ENCODE data around the gene TMEM165. TPM values are rescaled to one million over a fixed set of nuclear protein-coding genes. Genes with fewer than 3 reads are reported as not detected.

Gene TMEM165
- polyA plus RNA-seq, 1 donor (not counting 4 experiments of a cell fraction or from before 2014, with no cell fraction given) = 132 TPM

DNA sequence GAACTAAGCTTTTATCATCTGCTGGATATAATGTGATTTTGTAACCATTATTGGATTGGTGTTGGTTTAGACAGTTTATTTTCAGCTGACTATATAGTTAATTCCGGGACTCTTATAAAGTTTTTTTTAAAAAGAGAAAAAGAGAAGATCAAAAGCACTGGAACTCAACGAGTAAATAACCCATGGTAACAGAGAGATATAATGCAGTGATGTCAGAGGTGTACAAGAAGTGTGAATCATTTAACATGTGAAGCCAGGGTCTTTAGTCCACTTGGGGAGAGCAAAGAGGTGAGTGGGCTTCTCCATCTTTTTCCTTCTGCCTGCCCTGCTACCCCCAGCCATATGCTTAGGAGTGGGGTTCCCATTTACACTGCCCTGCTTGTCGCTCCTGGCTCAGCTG is 3.2 kb downstream of the TMEM165 start:
- DNase-seq (ENCODE audit: low read depth, low spot score) = no peak
- Histone ChIP-seq H3K9me1 (ENCODE audit: control insufficient read depth, extremely low read depth, insufficient read depth, low read length) (no peaks in the 10 kb centered on the region), H3K9me3 (ENCODE audit: control insufficient read depth, low read depth, low read length) (no peaks in the 10 kb centered on the region), H3K27me3 (ENCODE audit: control insufficient read depth, extremely low read depth, insufficient read depth, low read length) (no peaks in the 10 kb centered on the region), H4K20me1 (ENCODE audit: control insufficient read depth, extremely low read depth, insufficient read depth, low read length) (peaks cover 28% of the 10 kb centered on the region), H3K4me2 (ENCODE audit: control insufficient read depth, extremely low read depth, insufficient read depth, low read depth, low read length) (peak overlapping the region; percentile 99), H3K36me3 (ENCODE audit: control insufficient read depth in 2 of 2, extremely low read depth in 1 of 2, insufficient read depth in 2 of 2, low read length in 2 of 2) (peaks cover 10 to 20% of the 10 kb centered on the region in 2 experiments), H3K4me3 (ENCODE audit: control insufficient read depth in 2 of 3, extremely low read depth in 1 of 3, insufficient read depth in 2 of 3, low read depth in 1 of 3, low read length in 3 of 3) (peak overlapping the region; percentile 83 to 97 (median 88)), H3K9ac (ENCODE audit: control insufficient read depth, extremely low read depth, insufficient read depth, low read length) (peak overlapping the region; percentile 88), H3K27ac (ENCODE audit: control insufficient read depth, insufficient read depth, low read length) (peak overlapping the region; percentile 90), H3K4me1 (ENCODE audit: control insufficient read depth, extremely low read depth, insufficient read depth, low read length) (peaks cover 21% of the 10 kb centered on the region), H2AFZ (ENCODE audit: control insufficient read depth, low read length) (no peak overlapping the region), H3K79me2 (ENCODE audit: control insufficient read depth, insufficient read depth, low read length) (peaks cover 70% of the 10 kb centered on the region)
- dilution Hi-C loops (cut with MboI; ENCODE audit: extremely low pct_ligation_motif_present, low sequenced_read_pairs) = no loop called here
- no peak for FAIRE-seq
- TF ChIP-seq EZH2 (IDR thresholded peaks at IDR 0.05; ENCODE audit: low read length) = no peak
- TF ChIP-seq, protein P1, sequence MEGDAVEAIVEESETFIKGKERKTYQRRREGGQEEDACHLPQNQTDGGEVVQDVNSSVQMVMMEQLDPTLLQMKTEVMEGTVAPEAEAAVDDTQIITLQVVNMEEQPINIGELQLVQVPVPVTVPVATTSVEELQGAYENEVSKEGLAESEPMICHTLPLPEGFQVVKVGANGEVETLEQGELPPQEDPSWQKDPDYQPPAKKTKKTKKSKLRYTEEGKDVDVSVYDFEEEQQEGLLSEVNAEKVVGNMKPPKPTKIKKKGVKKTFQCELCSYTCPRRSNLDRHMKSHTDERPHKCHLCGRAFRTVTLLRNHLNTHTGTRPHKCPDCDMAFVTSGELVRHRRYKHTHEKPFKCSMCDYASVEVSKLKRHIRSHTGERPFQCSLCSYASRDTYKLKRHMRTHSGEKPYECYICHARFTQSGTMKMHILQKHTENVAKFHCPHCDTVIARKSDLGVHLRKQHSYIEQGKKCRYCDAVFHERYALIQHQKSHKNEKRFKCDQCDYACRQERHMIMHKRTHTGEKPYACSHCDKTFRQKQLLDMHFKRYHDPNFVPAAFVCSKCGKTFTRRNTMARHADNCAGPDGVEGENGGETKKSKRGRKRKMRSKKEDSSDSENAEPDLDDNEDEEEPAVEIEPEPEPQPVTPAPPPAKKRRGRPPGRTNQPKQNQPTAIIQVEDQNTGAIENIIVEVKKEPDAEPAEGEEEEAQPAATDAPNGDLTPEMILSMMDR (optimal IDR thresholded peaks at IDR 0.05 in 1 of 3, IDR thresholded peaks at IDR 0.05 in 1 of 3, conservative IDR thresholded peaks at IDR 0.05 in 1 of 3; ENCODE audit: extremely low read depth in 1 of 3, insufficient read depth in 2 of 3, low read length in 3 of 3) = no peak

DNA sequence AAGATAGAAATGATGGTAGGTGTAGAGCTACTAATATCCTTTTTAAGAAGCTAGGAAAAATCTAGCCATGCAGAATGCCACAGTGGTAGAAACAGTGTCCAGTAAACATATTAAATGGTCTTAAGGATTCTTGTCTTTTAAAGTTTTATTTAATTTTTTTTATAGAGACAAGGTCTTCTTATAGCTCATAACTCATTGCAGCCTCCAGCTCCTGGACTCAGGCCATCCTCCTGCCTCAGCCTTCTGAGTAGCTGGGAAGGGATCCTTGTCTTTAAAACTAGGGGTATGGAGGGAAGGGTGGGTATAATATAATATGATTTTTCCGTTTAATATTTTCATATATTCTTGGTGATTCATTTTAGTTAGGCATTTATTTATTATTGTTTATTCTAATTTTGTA is 3.8 kb downstream of the TMEM165 start:
- H3K4me2 ChIP-seq (ENCODE audit: control insufficient read depth, extremely low read depth, insufficient read depth, low read depth, low read length) = peak overlapping the region; percentile 99
- H3K79me2 ChIP-seq (ENCODE audit: control insufficient read depth, insufficient read depth, low read length) = peaks cover 76% of the 10 kb centered on the region
- peaks cover 30% of the 10 kb centered on the region for H4K20me1 ChIP-seq (ENCODE audit: control insufficient read depth, extremely low read depth, insufficient read depth, low read length)
- dilution Hi-C loops (cut with MboI; ENCODE audit: extremely low pct_ligation_motif_present, low sequenced_read_pairs) = no loop called here
- no peak for DNase-seq (ENCODE audit: low read depth, low spot score)
- TF ChIP-seq, protein P1 (optimal IDR thresholded peaks at IDR 0.05 in 1 of 3, IDR thresholded peaks at IDR 0.05 in 1 of 3, conservative IDR thresholded peaks at IDR 0.05 in 1 of 3; ENCODE audit: extremely low read depth in 1 of 3, insufficient read depth in 2 of 3, low read length in 3 of 3) = no peak
- no peak for TF ChIP-seq EZH2 (IDR thresholded peaks at IDR 0.05; ENCODE audit: low read length)
- no peak for FAIRE-seq
- no peak overlapping the region for H3K9ac ChIP-seq (ENCODE audit: control insufficient read depth, extremely low read depth, insufficient read depth, low read length)
- no peaks in the 10 kb centered on the region for H3K27me3 ChIP-seq (ENCODE audit: control insufficient read depth, extremely low read depth, insufficient read depth, low read length)
- H3K36me3 ChIP-seq (ENCODE audit: control insufficient read depth in 2 of 2, extremely low read depth in 1 of 2, insufficient read depth in 2 of 2, low read length in 2 of 2) = peaks cover 12 to 21% of the 10 kb centered on the region in 2 experiments
- H3K9me1 ChIP-seq (ENCODE audit: control insufficient read depth, extremely low read depth, insufficient read depth, low read length) = no peaks in the 10 kb centered on the region
- no peak overlapping the region for H2AFZ ChIP-seq (ENCODE audit: control insufficient read depth, low read length)
- H3K4me1 ChIP-seq (ENCODE audit: control insufficient read depth, extremely low read depth, insufficient read depth, low read length) = peaks cover 21% of the 10 kb centered on the region
- H3K27ac ChIP-seq (ENCODE audit: control insufficient read depth, insufficient read depth, low read length) = peak overlapping the region; percentile 90
- H3K4me3 ChIP-seq (ENCODE audit: control insufficient read depth in 2 of 3, extremely low read depth in 1 of 3, insufficient read depth in 2 of 3, low read depth in 1 of 3, low read length in 3 of 3) = peak overlapping the region in 2 of 3 experiments; percentile 88 to 97
- no peaks in the 10 kb centered on the region for H3K9me3 ChIP-seq (ENCODE audit: control insufficient read depth, low read depth, low read length)

All from keratinocyte (primary cell).